WERI-Rb-1 (cell line): ENCODE data around the gene GPR151.

ENCODE experiments used
- DNase-seq: peaks from one replicate; pipeline ENCODE4 v3.0.0-alpha.2; 2020
- H3K27ac ChIP-seq: fragments of 250-450 bp; sonication (Bioruptor Pico); 2 replicates; pipeline ENCODE4 v1.5.1; 2020; ENCODE audit warnings: mild to moderate bottlenecking, moderate library complexity
- H3K27me3 ChIP-seq: fragments of 250-450 bp; sonication (Bioruptor Pico); 2 replicates; pipeline ENCODE4 v1.5.1; 2021; ENCODE audit warnings: mild to moderate bottlenecking, low read depth, moderate library complexity; ENCODE audit not compliant: insufficient read depth, severe bottlenecking
- H3K36me3 ChIP-seq: fragments of 250-450 bp; sonication (Bioruptor Pico); 2 replicates; pipeline ENCODE4 v1.5.1; 2020; ENCODE audit warnings: mild to moderate bottlenecking, moderate library complexity
- H3K4me3 ChIP-seq: 2 replicates; pipeline ENCODE4 v1.5.1; 2011; ENCODE audit warnings: low read depth, mild to moderate bottlenecking, control low read depth, low read length
- H3K9me3 ChIP-seq: fragments of 250-450 bp; sonication (Bioruptor Pico); 2 replicates; pipeline ENCODE4 v1.5.1; 2021; ENCODE audit warnings: mild to moderate bottlenecking, moderate library complexity; ENCODE audit not compliant: severe bottlenecking
- TF ChIP-seq, protein P1 (sequence below): IDR thresholded peaks from 2 replicates; pipeline ENCODE4 v1.5.1; 2011; ENCODE audit warnings: low read depth, mild to moderate bottlenecking, control low read depth, inconsistent platforms, low read length

Gene GPR151

DNA sequence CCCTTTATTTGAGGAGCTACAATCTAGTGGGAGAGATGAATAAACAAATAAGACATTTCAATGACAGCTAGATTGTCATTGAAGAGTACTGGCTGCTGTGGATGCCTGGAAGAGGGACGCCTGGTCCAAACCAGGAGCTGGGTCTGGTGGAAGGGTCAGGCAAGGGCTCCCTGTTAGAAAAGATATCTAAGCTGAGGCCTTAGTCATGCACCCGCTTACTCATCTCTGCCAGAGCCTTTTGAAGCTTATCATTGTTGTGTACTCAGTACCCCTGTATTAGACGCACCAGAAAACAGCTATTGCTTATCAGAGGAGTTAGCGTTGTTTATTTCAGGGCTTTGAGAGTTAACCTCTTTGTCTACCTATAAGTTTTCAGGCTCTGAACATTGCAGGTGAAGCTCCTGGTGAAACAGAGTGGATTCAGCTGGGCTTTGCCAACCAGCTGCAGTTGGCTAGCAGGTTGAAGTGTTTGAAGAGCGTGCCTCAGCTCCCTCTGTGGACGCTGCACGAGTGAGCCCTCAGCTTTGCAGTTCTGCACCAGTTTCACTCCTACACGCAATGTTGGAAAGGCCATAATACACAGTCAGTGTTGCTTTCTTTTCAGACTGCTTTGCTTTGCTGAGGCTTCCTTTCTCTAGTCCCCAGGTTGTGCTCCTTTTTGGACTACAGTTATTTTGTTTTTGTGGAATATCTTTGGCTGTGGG is 5.6 kb upstream of the GPR151 start:
- Histone ChIP-seq H3K9me3 (no peaks in the 10 kb centered on the region), H3K27ac (no peak overlapping the region), H3K4me3 (no peak overlapping the region), H3K36me3 (no peaks in the 10 kb centered on the region), H3K27me3 (no peaks in the 10 kb centered on the region)
- DNase-seq, result no peak
- TF ChIP-seq, protein P1, sequence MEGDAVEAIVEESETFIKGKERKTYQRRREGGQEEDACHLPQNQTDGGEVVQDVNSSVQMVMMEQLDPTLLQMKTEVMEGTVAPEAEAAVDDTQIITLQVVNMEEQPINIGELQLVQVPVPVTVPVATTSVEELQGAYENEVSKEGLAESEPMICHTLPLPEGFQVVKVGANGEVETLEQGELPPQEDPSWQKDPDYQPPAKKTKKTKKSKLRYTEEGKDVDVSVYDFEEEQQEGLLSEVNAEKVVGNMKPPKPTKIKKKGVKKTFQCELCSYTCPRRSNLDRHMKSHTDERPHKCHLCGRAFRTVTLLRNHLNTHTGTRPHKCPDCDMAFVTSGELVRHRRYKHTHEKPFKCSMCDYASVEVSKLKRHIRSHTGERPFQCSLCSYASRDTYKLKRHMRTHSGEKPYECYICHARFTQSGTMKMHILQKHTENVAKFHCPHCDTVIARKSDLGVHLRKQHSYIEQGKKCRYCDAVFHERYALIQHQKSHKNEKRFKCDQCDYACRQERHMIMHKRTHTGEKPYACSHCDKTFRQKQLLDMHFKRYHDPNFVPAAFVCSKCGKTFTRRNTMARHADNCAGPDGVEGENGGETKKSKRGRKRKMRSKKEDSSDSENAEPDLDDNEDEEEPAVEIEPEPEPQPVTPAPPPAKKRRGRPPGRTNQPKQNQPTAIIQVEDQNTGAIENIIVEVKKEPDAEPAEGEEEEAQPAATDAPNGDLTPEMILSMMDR, result no peak

DNA sequence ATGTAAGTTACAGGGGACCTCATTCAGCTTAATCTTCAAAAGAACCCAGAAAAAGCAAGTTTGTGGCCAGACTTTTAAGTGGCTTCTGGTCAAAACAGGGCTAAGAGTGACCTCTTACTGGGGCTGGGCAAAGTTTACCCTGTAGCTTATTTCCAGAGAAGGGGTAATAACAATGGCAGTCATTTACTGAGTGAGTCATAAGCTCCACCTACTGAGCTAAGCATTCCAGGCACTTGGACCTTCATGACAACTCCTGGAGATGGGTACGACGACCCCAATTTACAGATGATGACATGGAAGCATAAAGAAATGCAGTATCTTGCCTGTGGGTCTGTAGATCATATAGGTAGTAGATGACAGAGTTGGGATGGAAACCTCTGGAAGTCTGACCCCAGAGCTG is 4.7 kb upstream of the GPR151 start:
- DNase-seq, result no peak
- TF ChIP-seq, protein P1, result no peak

DNA sequence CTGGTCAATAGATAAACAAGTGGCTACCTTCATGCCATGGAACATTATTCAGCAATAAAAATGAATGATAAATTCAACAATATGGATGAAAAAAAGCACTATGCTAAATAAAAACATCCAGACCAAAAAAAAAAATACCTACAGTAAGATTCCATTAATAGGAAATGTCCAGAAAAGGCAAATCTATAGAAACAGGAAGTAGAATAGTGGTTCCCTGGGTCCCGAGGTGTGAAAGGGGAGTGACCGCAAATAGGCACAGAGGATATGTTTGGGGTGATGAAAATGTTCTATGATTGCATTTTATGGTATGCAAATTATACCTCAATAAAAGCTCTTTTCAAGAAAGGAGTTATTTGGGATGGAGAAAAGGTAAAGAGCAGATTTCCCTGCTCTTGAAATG is 3.6 kb upstream of the GPR151 start:
- DNase-seq, result no peak
- Histone ChIP-seq H3K36me3 (no peaks in the 10 kb centered on the region), H3K4me3 (no peak overlapping the region), H3K27me3 (no peaks in the 10 kb centered on the region), H3K9me3 (no peaks in the 10 kb centered on the region), H3K27ac (no peak overlapping the region)
- TF ChIP-seq, protein P1, result no peak

More for the DNA sequence above, 4.7 kb upstream of the GPR151 start:
- Histone ChIP-seq H3K9me3 (no peaks in the 10 kb centered on the region), H3K36me3 (no peaks in the 10 kb centered on the region), H3K27ac (no peak overlapping the region), H3K27me3 (no peaks in the 10 kb centered on the region), H3K4me3 (no peak overlapping the region)

DNA sequence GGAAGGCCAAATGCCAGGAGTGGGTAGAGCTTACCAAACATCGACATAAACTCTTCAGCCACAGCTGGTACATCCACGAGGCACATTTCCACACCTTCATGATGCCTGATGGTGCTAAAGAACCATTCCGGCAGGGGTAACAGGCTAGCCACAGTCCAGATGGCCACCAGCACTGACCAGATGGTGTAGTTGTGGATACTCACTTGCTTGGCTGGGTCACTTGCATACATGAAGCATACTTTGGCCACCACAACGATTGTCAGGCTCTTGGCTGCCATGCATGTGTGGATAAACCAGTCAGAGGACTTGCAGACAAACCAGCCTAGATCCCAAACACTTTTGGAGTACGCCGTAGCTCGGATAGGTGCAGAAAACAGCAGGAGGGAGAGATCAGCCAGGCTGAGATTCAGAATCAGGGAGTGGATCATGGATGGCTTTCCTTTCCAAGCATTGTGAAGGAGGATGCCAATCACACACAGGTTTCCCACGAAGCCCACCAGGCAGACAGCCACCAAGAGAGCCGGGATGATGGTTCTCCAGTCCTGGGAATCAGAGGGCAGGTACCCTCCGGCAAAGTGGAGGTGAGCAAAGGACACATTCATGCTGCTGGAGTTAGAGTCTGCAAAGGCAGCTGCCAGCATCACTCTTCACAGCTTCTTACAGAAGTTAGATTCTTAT is 378 bp downstream of the GPR151 start:
- peak overlapping the region; percentile 9 for H3K27ac ChIP-seq
- peaks cover 20% of the 10 kb centered on the region for H3K36me3 ChIP-seq
- no peaks in the 10 kb centered on the region for H3K27me3 ChIP-seq
- no peaks in the 10 kb centered on the region for H3K9me3 ChIP-seq
- no peak overlapping the region for H3K4me3 ChIP-seq
- TF ChIP-seq, protein P1, result no peak
- peak; percentile 58 for DNase-seq

DNA sequence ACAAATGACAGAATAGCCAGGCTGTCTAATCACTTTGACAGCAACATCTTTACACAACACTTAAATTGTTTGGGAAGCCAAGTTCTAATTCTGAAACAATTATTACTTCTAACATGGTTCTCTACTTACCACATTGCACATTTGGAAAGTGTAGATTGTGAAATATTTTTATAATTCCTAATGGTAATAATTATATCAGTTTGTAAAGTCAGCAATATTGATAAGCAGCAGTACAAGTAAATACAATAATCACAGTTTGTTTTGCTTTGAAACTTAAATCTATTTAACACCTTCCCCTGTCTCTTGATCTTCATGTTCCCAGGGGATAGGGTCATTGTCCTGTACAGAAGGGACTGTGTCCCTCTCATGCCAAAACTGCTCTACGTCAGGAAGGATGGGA is 1.4 kb downstream of the GPR151 start:
- H3K36me3 ChIP-seq, result peaks cover 31% of the 10 kb centered on the region
- H3K9me3 ChIP-seq, result no peaks in the 10 kb centered on the region
- DNase-seq, result no peak
- no peak overlapping the region for H3K27ac ChIP-seq
- no peak overlapping the region for H3K4me3 ChIP-seq
- TF ChIP-seq, protein P1, result no peak
- H3K27me3 ChIP-seq, result no peaks in the 10 kb centered on the region
